Hepatocyte (in vitro differentiated cells): ENCODE measurements around the gene SYTL5. TPM values are rescaled to one million over a fixed set of nuclear protein-coding genes. Genes with fewer than 3 reads are reported as not detected.

Source experiments
- DNase-seq: peaks from one replicate; pipeline ENCODE4 v3.0.0-alpha.2; 2016; ENCODE audit warnings: low spot score
- H2AFZ ChIP-seq: fragments of 200-600 bp; sonication (generic); 2 replicates; pipeline ENCODE4 v1.6.0; 2016; ENCODE audit warnings: antibody characterized with exemption, mild to moderate bottlenecking
- H3K27ac ChIP-seq: fragments of 200-600 bp; sonication (generic); 2 replicates; pipeline ENCODE4 v1.5.1; 2016; ENCODE audit warnings: mild to moderate bottlenecking
- H3K27me3 ChIP-seq: fragments of 200-600 bp; sonication (generic); 2 replicates; pipeline ENCODE4 v1.6.1; 2016
- H3K36me3 ChIP-seq: fragments of 200-600 bp; sonication (generic); replicated peaks from 2 replicates; pipeline ENCODE4 v1.5.1; 2016; ENCODE audit warnings: low read depth; ENCODE audit not compliant: insufficient read depth
- H3K4me1 ChIP-seq: fragments of 200-600 bp; sonication (generic); 2 replicates; pipeline ENCODE4 v1.5.1; 2016; ENCODE audit warnings: mild to moderate bottlenecking, moderate library complexity; ENCODE audit not compliant: insufficient read depth
- H3K4me2 ChIP-seq: fragments of 200-600 bp; sonication (generic); 2 replicates; pipeline ENCODE4 v1.6.0; 2016
- H3K4me3 ChIP-seq: fragments of 200-600 bp; sonication (generic); 2 replicates; pipeline ENCODE4 v1.5.1; 2016; ENCODE audit warnings: mild to moderate bottlenecking
- H3K79me2 ChIP-seq: fragments of 200-600 bp; sonication (generic); 2 replicates; pipeline ENCODE4 v1.6.0; 2017; ENCODE audit warnings: mild to moderate bottlenecking
- H3K9me2 ChIP-seq: fragments of 200-600 bp; sonication (generic); replicated peaks from 2 replicates; pipeline ENCODE4 v1.6.0; 2017; ENCODE audit warnings: mild to moderate bottlenecking; ENCODE audit not compliant: insufficient read depth
- H3K9me3 ChIP-seq: fragments of 200-600 bp; sonication (generic); 2 replicates; pipeline ENCODE4 v1.5.1; 2016; ENCODE audit warnings: low read depth, mild to moderate bottlenecking
- H4K20me1 ChIP-seq: fragments of 200-600 bp; sonication (generic); 2 replicates; pipeline ENCODE4 v1.6.0; 2016; ENCODE audit warnings: mild to moderate bottlenecking; ENCODE audit not compliant: insufficient read depth, poor library complexity, severe bottlenecking
- EZH2 ChIP-seq: fragments of 200-600 bp; sonication (generic); IDR thresholded peaks from 2 replicates; pipeline ENCODE4 v1.6.1; 2016; ENCODE audit warnings: antibody characterized with exemption, mild to moderate bottlenecking, borderline replicate concordance
- EZH2phosphoT487 ChIP-seq: fragments of 200-600 bp; sonication (generic); IDR thresholded peaks from one replicate; pipeline ENCODE4 v1.6.1; 2018; ENCODE audit warnings: antibody characterized with exemption, mild to moderate bottlenecking, low read depth, moderate library complexity; ENCODE audit not compliant: unreplicated experiment, severe bottlenecking
- WGBS: methylation state at CpG from one replicate; pipeline ENCODE4 v1.1.6; 2016; ENCODE audit warnings: low lambda C conversion rate; ENCODE audit errors: missing lambda C conversion rate; 5-methylcytosine and 5-hydroxymethylcytosine counted together
- polyA plus RNA-seq: library from polyadenylated mRNA; unstranded; fragments of >200 nt; fragmentation: Nextera tagmentation; extraction: Ambion mirVana; gene quantifications from 2 replicates; pipeline ENCODE4 v1.2.1, GENCODE V29; 2016
- total RNA-seq: library from RNA; depleted of rRNA; stranded (reverse); fragments of >200 nt; gene quantifications from 2 replicates; pipeline ENCODE4 v1.2.3, GENCODE V29; 2014
- TF ChIP-seq, protein P1 (sequence below): fragments of 200-600 bp; sonication (generic); IDR thresholded peaks from 2 replicates; pipeline ENCODE4 v1.5.1; 2016; ENCODE audit warnings: antibody characterized with exemption, mild to moderate bottlenecking; ENCODE audit not compliant: poor library complexity

The SYTL5 gene
- total and polyA plus RNA-seq, 2 experiments from 2014 or later: 1.2 to 8.0 TPM

DNA sequence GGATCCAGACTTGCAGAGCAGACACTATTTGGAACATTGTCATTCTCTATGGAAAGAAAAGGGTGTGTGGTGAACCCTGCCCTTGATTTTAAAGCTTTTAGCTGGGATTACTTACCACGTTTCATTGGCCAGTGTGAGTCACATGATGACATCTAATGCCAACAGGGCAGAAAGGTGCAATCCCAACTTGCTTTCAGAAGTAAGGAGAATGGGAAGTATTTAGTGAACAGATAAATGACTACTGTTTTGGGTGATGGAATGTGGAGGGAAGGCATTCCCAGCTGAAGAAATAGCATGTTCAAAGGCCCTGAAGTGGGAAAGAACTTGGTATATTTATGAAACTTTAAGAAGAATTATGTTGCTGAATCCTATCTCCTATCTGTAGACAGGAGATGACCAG, 44.5 kb downstream of the SYTL5 start:
- Histone ChIP-seq H3K27ac (no peak overlapping the region), H3K9me3 (no peaks in the 10 kb centered on the region), H3K9me2 (no peaks in the 10 kb centered on the region), H3K27me3 (no peaks in the 10 kb centered on the region), H3K79me2 (no peaks in the 10 kb centered on the region), H4K20me1 (no peaks in the 10 kb centered on the region), H3K36me3 (no peaks in the 10 kb centered on the region), H3K4me1 (no peaks in the 10 kb centered on the region), H3K4me3 (no peak overlapping the region), H2AFZ (no peak overlapping the region), H3K4me2 (no peak overlapping the region)
- DNase-seq: no peak
- WGBS: 40% methylated on average over 1 of the region's 1 CpG
- TF ChIP-seq, protein P1, sequence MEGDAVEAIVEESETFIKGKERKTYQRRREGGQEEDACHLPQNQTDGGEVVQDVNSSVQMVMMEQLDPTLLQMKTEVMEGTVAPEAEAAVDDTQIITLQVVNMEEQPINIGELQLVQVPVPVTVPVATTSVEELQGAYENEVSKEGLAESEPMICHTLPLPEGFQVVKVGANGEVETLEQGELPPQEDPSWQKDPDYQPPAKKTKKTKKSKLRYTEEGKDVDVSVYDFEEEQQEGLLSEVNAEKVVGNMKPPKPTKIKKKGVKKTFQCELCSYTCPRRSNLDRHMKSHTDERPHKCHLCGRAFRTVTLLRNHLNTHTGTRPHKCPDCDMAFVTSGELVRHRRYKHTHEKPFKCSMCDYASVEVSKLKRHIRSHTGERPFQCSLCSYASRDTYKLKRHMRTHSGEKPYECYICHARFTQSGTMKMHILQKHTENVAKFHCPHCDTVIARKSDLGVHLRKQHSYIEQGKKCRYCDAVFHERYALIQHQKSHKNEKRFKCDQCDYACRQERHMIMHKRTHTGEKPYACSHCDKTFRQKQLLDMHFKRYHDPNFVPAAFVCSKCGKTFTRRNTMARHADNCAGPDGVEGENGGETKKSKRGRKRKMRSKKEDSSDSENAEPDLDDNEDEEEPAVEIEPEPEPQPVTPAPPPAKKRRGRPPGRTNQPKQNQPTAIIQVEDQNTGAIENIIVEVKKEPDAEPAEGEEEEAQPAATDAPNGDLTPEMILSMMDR: no peak
- no peak for TF ChIP-seq EZH2
- TF ChIP-seq EZH2phosphoT487: no peak

DNA sequence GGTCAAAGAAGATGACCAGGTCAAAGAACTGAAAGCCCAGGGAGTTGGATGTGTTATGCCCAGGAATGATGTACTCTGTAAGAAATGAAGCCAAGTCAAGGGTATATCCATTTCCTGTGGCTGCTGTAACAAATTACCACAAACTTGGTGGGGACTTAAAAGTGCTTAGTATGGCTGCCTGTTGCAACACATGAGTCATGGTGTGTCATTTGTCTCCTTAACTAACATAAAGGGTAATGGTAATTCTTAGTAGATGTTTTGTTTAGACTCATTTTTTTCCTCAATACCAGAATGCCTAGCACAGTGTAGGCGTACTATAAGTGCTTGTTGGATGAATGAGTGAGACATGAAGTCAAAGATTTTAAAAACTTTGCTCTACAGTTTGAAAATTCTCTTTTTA, 45.7 kb downstream of the SYTL5 start:
- no peaks in the 10 kb centered on the region for H3K4me1 ChIP-seq
- DNase-seq: no peak
- no peaks in the 10 kb centered on the region for H3K27me3 ChIP-seq
- TF ChIP-seq, protein P1: no peak
- TF ChIP-seq EZH2 (no peak), EZH2phosphoT487 (no peak)
- no peak overlapping the region for H3K4me3 ChIP-seq
- no peaks in the 10 kb centered on the region for H4K20me1 ChIP-seq
- no peaks in the 10 kb centered on the region for H3K79me2 ChIP-seq
- H3K9me3 ChIP-seq: no peaks in the 10 kb centered on the region
- 77% methylated on average over 1 of the region's 1 CpG for WGBS
- H3K9me2 ChIP-seq: no peaks in the 10 kb centered on the region
- no peak overlapping the region for H3K4me2 ChIP-seq
- H3K36me3 ChIP-seq: no peaks in the 10 kb centered on the region
- H2AFZ ChIP-seq: no peak overlapping the region
- no peak overlapping the region for H3K27ac ChIP-seq

DNA sequence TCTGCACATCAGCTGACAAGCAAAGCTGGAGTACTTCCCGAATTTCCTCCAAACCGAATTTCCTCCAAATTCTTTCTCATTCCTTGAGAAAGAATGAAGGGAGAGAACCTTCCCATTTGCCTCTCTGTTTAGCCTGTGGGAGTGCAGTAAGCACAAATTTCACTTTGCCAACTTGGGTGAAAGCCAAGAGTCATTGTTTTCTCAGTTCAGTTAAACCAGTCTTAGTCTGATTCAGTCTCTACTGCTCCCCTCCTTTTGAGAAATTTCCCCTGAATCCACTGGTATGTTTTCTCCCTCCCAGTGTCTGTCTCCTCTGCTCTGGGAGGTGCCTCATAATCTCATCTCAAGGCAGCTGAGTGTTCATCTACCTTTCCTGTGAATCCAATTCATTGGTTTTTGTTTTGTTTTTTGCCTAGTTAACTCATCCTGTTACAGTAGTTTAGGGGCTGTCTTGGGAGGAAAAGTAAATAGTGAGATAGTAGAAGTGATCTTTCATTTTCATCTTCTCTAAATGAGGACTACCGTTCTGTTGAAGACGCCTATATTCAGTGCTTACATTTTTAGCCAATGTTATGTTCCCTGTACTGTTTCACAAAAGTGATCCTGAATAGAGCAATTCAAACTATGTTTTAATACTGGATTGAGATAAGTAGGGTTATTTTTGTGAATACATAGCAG, 49.0 kb downstream of the SYTL5 start:
- H3K9me3 ChIP-seq: no peaks in the 10 kb centered on the region
- H3K36me3 ChIP-seq: no peaks in the 10 kb centered on the region
- H3K27ac ChIP-seq: no peak overlapping the region
- no peaks in the 10 kb centered on the region for H3K4me1 ChIP-seq
- no peaks in the 10 kb centered on the region for H3K27me3 ChIP-seq
- no peak overlapping the region for H3K4me3 ChIP-seq
- DNase-seq: no peak
- no peak for TF ChIP-seq EZH2phosphoT487
- TF ChIP-seq, protein P1: no peak
- TF ChIP-seq EZH2: no peak
- 75% methylated on average over 4 of the region's 4 CpGs for WGBS
- H2AFZ ChIP-seq: no peak overlapping the region
- no peaks in the 10 kb centered on the region for H3K9me2 ChIP-seq
- no peak overlapping the region for H3K4me2 ChIP-seq
- H3K79me2 ChIP-seq: no peaks in the 10 kb centered on the region
- no peaks in the 10 kb centered on the region for H4K20me1 ChIP-seq
